NCI-H2227 (cell line): Measurements from ENCODE around the gene ZNF776.
"Not testable (repeated sequence)": the region's sequence is repeated elsewhere in the genome, so short reads cannot be mapped to it uniquely, and the experiment has no call there.

Source experiments
- DNase-seq: peaks from one replicate; lab custom pipeline; 2025; ENCODE audit not compliant: unreplicated experiment; lab: John Stamatoyannopoulos, UW

ZNF776 gene

DNA sequence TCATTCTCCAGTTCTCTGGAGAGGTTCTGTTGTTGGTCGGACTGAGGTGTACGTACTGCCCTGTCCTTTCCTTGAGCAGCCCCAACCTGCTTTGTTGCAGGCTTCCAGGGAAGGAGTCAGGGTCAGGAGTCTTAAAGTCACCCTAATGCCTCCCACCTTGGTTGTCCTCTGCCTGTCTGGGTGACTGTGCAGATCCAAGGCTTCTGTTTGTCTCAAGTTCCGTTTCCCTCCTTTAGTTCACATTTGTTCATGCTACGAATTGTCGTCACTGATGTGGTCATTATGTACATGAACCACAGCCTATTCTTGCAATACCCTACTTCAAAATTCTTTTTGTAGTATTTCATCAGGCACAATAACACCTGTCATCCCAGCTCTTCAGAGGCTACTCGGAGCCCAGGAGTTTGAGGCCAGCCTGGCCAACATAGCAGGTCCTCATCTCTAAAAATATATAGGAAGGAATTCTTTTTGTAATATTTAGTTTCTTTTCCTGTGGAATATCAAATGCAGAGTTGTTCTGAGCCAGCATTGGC, 30.2 kb downstream of the ZNF776 start:
- DNase-seq, result no peak

DNA sequence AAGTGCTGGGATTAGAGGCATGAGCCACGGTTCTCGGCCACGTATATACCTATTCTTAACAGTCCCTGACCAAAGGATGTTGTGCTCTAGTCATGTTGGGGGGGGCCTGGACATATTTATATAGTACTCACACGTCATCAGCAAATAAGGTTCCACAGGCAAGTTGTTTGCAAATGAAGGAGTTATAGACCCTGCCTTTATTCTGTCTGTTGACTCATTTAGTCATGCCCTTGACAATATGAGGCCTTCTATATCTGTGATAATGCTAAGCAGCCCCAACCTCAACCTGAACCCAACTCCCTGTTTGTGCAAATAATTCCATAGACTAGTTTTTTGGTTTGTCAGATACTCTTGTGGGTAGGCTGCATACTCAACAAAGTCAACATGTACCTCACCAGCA, 31.7 kb downstream of the ZNF776 start:
- no peak for DNase-seq

DNA sequence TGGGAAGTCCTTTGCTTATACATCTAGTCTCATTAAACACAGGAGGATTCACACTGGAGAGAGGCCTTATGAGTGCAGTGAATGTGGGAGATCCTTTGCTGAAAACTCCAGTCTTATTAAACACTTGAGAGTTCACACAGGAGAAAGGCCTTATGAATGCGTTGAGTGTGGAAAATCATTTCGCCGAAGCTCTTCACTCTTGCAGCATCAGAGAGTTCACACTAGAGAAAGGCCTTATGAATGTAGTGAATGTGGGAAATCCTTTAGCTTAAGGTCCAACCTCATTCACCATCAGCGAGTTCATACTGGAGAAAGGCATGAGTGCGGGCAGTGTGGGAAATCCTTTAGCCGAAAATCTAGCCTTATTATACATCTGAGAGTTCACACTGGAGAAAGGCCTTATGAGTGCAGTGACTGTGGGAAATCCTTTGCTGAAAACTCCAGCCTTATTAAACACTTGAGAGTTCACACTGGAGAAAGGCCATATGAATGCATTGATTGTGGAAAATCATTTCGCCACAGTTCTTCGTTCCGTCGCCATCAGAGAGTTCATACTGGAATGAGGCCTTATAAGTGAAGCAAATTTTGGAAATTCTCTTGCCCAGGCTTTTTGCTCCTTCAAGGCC, 32.7 kb downstream of the ZNF776 start:
- DNase-seq, result no peak

DNA sequence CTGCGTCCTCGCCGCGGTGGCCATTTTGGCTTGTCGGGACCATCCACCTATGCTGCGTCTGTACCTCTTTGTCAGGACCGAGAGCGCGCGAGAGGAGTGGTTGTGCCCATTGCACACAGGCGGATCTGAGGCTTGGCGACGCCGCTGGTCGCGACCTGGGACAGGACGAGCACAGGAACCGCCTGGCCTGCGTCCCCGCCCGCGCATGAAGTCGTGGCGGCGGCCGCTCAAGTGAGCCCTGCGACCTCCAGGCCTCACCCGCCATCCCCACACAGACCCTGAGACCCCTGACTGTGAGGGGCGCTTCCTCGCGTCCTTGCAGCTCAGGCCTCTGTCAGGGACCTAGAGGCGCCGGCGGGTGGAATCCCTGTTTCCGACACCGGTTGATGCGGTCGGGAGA, 39.7 kb downstream of the ZNF776 start:
- DNase-seq, result no peak

DNA sequence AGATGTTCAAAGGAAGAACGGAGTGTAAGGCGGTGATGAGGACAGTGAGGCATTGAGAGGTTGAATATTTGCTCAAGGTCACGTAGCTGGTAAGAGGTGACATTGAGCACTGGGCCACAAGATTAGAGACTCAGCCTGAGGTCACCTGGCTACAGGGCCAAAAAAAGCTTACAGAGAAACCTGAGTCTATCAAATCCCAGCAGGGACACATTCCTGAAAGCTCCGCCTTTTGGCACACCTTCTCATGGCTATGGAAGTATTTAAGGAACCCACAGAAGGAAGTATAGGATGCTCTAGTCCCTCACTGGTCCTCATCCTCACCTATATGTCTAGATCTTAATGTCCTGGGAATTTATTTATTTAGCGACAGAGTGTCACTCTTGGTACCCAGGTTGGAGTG, 40.3 kb downstream of the ZNF776 start:
- no peak for DNase-seq

DNA sequence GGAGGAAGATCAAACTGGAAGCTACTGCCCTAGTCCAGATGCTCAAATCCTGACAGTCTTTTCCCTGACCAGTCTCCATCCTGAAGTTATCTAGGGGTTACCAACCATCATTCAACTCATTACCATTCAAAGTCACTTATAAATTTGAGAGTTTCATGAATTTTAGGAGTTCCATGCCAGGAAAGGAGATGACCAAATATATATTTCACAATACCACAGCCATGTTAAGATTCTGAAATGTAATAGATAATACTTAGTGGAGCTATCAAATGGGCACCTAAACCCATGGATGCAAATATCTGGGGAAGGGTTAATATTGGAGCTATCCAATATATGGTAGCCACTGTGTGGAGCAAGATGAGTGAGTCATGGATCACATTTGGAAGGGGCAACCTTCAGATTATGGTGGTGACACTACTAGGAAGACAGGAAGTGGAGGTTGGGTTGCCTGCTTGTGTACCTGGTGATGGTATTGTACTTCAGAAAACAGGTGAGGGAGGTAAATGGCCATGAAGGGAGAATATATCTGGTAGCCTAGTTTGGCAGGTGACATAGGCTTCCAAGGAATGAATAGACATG, 41.6 kb downstream of the ZNF776 start:
- no peak for DNase-seq

DNA sequence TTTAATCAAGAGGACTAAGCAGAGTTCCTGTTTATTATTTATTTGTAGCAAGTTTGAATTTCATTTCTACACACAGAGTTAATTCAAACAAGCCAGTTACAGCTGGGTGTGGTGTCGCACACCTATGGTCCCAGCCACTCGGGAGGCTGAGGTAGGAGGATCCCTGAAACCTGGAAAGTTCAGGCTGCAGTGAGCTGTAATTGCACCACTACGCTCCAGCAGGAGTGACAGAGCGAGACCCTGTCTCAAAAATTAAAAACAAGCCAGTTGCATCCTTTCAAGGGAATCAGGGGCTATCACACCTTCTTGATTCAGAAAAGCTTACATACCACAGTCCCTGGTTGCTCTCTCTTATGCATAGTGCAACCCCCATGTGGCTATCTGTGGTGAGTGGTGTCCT, 42.7 kb downstream of the ZNF776 start:
- DNase-seq, result no peak

DNA sequence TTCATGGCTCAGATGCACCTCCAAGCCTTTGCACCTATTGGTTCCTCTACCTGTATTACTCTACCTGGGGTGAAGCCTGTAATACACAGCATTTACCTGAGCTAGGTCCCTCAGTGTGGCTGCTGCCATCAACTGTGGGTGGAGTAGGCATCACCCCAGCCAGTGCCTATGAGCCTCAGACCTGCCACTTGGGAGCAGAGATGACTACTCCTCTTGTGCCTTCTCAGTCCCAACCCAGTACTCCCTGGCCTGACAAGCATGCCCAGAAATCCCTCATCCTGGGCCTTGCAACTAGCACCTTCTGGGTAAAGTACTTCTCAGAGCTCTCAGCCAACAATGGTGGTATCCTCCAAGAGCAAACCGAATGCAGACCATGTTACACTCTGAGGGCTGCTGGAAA, 50.0 kb downstream of the ZNF776 start:
- not testable (repeated sequence) for DNase-seq

DNA sequence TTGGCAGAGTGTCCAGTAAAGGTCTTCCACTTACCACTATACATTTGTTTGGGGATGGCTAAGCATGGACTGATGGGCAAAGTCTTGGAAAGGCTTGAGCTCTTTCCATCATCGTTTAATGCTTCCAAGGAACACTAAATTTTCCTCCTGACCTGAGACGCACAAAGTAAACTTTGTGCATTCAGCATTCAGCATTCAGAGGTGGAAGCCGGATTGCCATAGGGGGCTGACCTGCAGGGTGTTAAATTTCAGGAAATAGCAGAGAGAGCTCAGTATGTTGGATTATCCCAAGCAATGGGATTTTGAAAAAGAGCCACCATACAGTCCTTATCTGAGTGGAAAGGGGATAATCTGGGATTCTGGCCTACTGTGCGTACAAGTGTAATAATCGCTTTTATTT, 54.1 kb downstream of the ZNF776 start:
- no peak for DNase-seq

DNA sequence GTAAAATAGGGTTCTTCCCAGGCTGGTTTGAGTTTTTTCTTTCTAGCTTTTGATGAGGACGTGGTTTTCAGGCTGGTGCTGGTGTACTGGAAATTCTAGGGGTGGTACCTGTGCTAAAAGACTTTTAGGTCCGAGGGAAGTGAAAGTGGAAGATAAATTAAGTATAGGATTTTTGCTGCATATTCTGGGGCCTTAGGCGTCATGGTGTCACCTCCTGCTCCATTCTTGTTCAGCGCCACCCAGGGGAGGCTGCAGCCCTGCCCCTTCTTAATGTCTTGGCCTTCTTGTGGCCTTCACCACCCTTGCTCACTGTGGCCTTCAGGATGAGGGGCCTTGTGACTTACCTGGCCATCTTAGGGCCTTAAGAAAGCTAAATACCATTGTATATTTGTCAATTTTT, 55.7 kb downstream of the ZNF776 start:
- DNase-seq, result no peak

DNA sequence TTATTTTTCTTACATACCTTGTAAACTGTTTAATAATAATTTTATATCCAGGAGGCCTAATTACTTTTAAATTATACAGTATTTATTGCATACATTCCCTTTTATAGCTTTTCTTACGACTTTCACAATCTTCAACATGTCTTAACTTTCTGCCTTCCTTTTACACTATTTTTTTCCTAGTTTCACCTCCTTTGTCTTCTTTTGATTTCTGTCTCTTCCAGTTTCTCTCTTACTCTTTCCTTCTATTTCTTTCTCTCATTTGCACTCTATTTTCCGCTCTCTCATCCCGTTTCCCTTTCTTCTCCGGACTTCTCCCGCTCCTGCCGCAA, 56.6 kb downstream of the ZNF776 start:
- no peak for DNase-seq

DNA sequence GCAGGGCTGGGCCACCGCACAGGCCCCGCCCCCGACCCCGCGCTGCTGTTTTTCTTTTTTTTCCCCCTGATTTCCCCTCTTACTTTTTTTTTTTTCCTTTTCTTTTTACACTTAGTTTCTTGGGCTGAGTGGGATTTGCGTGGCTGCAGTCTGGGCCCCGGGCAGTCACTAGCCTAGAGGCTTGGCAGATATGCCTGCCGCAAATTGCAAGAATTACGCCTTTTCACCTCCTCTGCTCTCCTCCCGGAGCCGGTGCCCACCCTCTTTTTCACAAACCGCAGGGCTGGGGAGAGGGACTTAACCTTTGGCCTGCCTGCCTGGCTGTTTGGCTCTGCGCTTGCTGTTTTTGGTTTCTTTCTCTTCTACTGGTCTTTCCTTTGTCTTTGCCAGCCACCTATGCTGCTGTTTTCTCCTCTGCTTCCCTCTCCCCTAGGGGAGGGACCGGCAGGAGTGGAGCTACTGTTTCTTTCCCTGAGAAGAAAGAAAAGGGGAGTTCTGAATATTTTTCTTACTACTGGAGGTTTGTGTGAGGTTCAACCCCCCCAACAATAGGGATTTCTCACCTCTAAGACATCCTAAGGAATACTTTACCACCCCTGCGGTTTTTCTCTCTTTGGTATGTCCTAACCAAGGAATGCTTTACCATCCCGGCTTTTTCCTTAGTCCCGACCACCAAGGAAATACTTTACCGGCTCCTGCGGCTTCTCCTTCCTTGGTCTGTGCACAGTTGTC, 57.1 kb downstream of the ZNF776 start:
- peak; percentile 70 for DNase-seq

DNA sequence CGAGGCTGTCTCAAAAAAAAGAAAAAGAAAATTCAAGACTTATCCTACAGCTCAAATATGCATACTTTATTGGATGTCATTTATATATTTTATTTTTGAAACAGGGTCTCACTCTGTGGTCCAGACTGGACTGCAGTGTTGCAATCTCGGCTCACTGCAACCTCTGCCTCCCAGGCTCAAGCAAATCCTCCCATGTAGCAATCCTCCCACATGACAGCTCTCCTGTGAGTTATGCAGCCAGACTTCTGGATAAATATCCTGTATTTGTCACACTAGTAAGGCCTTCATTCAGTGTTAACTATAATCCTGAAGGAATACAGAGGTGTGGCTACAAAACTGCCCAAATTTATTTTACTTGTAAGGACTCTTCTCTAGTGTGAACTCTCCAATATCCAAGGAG, 60.9 kb downstream of the ZNF776 start:
- no peak for DNase-seq
